Lower leg skin (tissue), 4 donors: ENCODE data around the gene CUZD1. TPM values are rescaled to one million over a fixed set of nuclear protein-coding genes. Genes with fewer than 3 reads are reported as not detected.

ENCODE experiments used
- DNase-seq, 2 donors: peaks; one replicate each; pipeline ENCODE4 v3.0.0-alpha.2; 2019; ENCODE audit warnings: low spot score in 2 of 2
- H3K4me3 ChIP-seq: fragments of 200-600 bp; sonication (generic); 2 replicates; pipeline ENCODE4 v1.5.1; 2017; ENCODE audit warnings: mild to moderate bottlenecking, low read depth; ENCODE audit not compliant: poor library complexity, severe bottlenecking
- CTCF ChIP-seq, 3 donors: fragments of 450-650 bp; IDR thresholded peaks; one replicate each; pipeline ENCODE4 v1.5.1; 2016; ENCODE audit warnings: antibody characterized with exemption in 3 of 3, mild to moderate bottlenecking in 3 of 3, moderate library complexity in 2 of 3
- POLR2A ChIP-seq, 2 donors: fragments of 450-650 bp; IDR thresholded peaks; one replicate each; pipeline ENCODE4 v1.6.1; 2016 to 2017; ENCODE audit warnings: antibody characterized with exemption in 2 of 2, mild to moderate bottlenecking in 1 of 2, moderate library complexity in 1 of 2
- WGBS, 2 donors: methylation state at CpG; one replicate each; pipeline ENCODE4 v1.1.5; 2018; 5-methylcytosine and 5-hydroxymethylcytosine counted together
- intact Hi-C: fragments of 100-400 bp; cut with DNase I; formaldehyde crosslinking; loops from one replicate; pipeline ENCODE4 v1.15.0; 2023; ENCODE audit warnings: low total_unique reads
- total RNA-seq, 4 donors: library from RNA; depleted of rRNA; stranded (reverse); fragments of >200 nt; gene quantifications; one replicate each; pipeline ENCODE4 v1.1.0, GENCODE V29; 2016

CUZD1 gene
- total RNA-seq, 4 donors from 2014 or later: 0.13 to 0.88 (median 0.54) TPM

- no peak overlapping the region for H3K4me3 ChIP-seq
- DNase-seq: no peak
- intact Hi-C loops: no loop called here
- TF ChIP-seq CTCF (IDR thresholded peaks at IDR 0.05): no peak
- no peak for TF ChIP-seq POLR2A (IDR thresholded peaks at IDR 0.05)
Measured at GRCh38 chr10:122841569-122841968, 4.1 kb downstream of the CUZD1 start.

GRCh38 chr10:122839505-122839904, 6.2 kb downstream of the CUZD1 start:
- intact Hi-C loops: no loop called here
- DNase-seq: no peak
- TF ChIP-seq POLR2A (IDR thresholded peaks at IDR 0.05) (no peak), CTCF (IDR thresholded peaks at IDR 0.05) (no peak)
- H3K4me3 ChIP-seq: no peak overlapping the region

GRCh38 chr10:122838880-122839279, 6.8 kb downstream of the CUZD1 start:
- no peak overlapping the region for H3K4me3 ChIP-seq
- no peak for DNase-seq
- intact Hi-C loops: no loop called here
- 67 to 74% methylated on average over 4 of the region's 4 CpGs for WGBS, 2 donors
- no peak for TF ChIP-seq CTCF (IDR thresholded peaks at IDR 0.05)
- no peak for TF ChIP-seq POLR2A (IDR thresholded peaks at IDR 0.05)

GRCh38 chr10:122835908-122836307, 9.7 kb downstream of the CUZD1 start:
- no peak for DNase-seq
- no peak for TF ChIP-seq POLR2A (IDR thresholded peaks at IDR 0.05)
- no peak for TF ChIP-seq CTCF (IDR thresholded peaks at IDR 0.05)
- H3K4me3 ChIP-seq: no peak overlapping the region
- intact Hi-C loops: no loop called here
- WGBS, 2 donors: 91 to 92% methylated on average over 2 of the region's 2 CpGs

- 52% methylated on average over 1 of the region's 1 CpG for WGBS, 2 donors
- no peak overlapping the region for H3K4me3 ChIP-seq
- no peak for DNase-seq
- TF ChIP-seq CTCF (IDR thresholded peaks at IDR 0.05) (no peak), POLR2A (IDR thresholded peaks at IDR 0.05) (no peak)
- intact Hi-C loops: no loop called here
Measured at GRCh38 chr10:122830965-122831353, 14.7 kb downstream of the CUZD1 start.

GRCh38 chr10:122830273-122830964, 15.2 kb downstream of the CUZD1 start:
- no peak for DNase-seq
- intact Hi-C loops: no loop called here
- 78 to 91% methylated on average over 7 of the region's 7 CpGs for WGBS, 2 donors
- TF ChIP-seq POLR2A (IDR thresholded peaks at IDR 0.05) (no peak), CTCF (IDR thresholded peaks at IDR 0.05) (no peak)
- H3K4me3 ChIP-seq: no peak overlapping the region
